NCI-H187 treated with DMSO at 0.1 percent for 48 hours (cell line): ENCODE measurements around the gene MEOX1.
"Not testable (repeated sequence)": the region's sequence is repeated elsewhere in the genome, so short reads cannot be mapped to it uniquely, and the experiment has no call there.

Experiments used
- DNase-seq: peaks from one replicate; lab custom pipeline; 2025; lab: John Stamatoyannopoulos, UW

MEOX1 gene

DNA sequence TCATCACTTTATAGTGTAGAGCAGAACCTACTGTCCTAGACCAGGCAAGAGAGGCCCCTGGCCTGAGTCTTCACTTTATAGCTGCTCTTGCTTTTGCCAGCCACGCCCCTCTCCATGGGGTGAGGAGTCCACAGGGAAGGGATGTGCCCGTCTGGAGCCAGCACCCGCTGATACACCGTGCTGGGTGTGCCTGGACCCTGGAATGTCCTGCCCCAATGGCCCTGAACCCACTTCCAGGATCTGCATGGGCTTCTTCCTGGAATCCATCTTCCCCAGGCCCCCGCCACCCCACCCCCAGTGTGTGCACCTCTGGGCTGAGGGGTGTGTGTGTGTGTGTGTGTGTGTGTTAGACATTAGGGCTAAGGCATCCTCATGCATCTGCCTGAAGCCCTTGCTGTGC is 44.9 kb downstream of the MEOX1 start:
- no peak for DNase-seq

DNA sequence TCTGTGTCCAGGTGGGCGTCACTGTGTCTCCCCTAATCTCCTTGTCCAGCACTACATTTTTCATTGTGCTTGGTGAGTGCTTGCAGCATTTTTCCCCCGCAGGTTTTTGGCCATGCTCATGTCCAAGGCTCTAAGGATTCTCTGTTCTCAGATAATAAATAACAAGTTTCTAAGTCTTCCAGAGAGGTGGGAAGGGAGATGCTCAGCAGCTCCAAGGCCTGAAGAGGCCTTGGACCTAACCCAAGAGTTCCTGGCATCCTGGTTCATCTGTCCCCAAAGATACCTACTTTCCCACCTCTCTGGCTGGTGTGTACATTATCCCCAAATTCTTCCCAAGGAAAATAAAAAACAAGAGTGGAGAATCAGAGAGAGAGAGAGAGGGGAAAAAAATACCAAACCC is 45.3 kb downstream of the MEOX1 start:
- DNase-seq, result no peak

DNA sequence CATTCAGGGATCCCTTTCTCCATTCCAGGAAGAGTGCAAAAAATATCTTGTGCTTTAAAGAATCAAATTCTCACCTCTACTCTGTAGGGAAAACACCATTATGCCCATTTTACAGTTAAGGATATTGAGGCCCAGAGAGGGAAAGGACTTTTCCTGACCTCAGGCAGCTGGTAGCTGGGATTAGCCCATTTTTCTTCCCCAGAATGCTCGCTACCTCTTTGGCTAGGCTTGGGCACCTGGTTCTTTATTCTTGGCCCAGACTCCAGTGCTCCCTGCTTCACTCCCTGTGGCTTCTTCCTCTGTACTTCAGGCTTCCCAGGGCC is 45.7 kb downstream of the MEOX1 start:
- no peak for DNase-seq

- DNase-seq, result no peak
Observed at GRCh38 chr17:43615330-43616028, 46.2 kb downstream of the MEOX1 start.

DNA sequence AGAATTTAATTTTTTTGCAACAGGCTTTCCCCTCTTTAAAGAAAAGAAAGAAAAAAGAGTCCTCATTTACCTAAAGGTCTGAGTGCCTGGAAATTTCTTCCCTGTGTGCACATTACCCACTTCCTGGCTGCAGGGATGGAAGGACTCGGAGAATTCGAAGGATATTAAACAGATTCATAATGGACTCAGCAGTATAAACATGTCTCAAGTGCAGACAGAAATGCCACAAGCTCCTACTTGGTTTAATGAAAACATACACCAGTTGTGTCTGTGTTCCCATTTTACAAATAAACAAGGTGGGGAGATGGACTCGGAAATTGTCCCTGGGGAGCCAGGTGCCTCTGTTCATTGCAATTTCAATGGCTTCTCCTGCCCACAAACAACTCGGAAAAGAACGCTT is 47.2 kb downstream of the MEOX1 start:
- peak; percentile 28 for DNase-seq

- DNase-seq, result no peak
Observed at GRCh38 chr17:43613917-43614316, 47.8 kb downstream of the MEOX1 start.

GRCh38 chr17:43612515-43612914 is 49.2 kb downstream of the MEOX1 start:
- no peak for DNase-seq

- DNase-seq, result no peak
Observed at GRCh38 chr17:43611230-43611969, 50.3 kb downstream of the MEOX1 start.

DNA sequence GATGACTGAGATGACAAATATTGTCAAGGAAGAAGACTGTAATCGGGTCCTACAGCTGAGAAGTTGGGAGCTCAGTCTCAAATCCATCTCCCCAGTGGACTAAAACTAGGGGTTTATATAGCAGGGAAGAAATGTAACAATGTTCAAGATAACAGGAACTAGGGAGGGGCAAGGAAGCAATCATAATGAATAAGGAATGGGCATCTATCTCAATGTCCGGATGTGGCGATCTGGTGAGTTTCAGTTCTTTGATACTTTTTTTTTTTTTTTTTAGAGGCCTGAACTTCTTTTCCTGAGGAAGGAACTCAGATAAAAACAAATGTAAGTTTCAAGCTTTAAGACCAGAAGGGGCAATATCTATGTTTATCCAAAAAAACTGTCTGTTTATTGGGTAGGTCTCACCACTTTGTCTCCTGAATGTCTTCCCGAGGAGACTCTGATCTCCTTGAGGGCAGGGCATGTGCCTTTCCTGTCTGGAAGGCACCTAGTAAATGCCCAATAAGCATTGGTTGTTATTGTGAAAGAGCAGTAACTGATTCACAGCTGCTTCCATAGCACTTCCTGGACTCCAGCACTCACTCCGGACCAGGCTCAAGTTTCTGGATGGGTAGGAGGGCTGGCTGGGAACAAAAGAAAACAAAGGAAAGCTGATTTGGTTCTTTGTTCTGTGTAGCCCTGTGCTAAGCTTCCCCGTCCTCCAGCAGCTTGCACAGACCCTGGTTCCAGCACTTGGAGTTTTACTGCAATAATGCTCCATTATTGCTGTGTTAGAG is 51.9 kb downstream of the MEOX1 start:
- no peak for DNase-seq

GRCh38 chr17:43608313-43608712 is 53.4 kb downstream of the MEOX1 start:
- no peak for DNase-seq

- no peak for DNase-seq
Observed at GRCh38 chr17:43604549-43604948, 57.2 kb downstream of the MEOX1 start.

DNA sequence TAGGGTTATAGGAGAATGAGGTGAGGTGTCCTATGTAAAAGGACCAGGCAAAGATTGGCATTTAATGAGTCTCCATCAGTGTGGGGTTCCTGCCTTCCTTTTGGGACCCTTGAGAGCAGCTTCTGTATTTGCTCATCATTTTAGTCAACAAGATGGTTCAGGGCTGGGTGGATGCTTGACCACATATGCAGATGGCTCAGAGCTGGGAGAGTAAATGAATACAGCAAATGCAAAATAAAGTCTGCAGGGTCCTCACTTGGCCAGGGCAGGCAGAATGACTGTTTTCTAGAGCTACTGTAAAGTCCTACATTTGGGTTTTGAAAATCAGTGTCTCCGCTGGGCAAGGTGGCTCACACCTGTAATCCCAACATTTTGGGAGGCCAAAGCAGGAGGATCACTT is 58.4 kb downstream of the MEOX1 start:
- no peak for DNase-seq

DNA sequence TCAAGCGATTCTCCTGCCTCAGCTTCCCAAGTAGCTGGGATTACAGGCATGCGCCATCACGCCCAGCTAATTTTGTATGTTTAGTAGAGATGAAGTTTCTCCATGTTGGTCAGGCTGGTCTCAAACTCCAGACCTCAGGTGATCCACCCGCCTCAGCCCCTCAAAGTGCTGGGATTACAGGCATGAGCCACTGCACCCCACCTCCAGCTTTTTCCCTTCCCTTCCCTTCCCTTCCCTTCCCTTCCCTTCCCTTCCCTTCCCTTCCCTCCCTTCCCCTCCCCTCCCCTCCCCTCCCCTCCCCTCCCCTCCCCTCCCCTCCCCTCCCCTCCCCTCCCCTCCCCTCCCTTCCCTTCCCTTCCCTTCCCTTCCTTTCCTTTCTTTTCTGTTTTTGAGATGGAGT is 59.2 kb downstream of the MEOX1 start:
- not testable (repeated sequence) for DNase-seq

DNA sequence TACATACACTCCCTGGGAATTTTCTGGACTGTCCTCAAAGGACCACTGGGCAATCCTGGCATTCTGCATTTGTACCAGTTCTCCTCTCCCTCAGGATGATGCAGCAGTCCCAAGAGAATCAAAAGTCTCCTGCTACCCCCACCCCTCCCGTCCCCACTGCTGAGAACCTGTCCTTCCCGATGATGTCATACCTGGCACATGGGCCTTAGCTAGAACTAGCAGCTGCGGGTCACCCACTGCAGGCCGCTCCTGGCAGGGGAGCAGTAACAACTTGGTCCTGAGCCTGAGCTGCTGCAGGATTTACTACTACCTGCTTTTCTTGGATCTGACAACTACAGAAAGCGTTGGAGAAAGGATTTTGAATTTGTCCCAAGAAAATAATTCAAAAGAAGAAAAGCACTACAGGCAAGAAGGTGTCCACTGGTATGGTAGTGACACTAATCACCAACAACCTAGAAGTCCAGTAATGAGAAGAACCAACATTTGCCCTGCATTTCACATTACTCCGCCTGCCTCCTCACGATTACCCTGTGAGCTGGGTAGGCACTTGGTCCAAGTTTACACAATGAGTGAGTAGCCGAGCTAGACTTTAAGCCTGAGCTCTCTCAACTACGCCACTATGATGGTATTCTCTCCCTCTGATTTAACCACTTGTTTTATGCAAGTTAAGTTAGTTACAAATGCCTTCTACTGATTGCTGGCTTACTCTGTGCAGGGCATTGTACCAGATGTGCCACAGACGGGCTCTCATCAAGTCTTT is 60.3 kb downstream of the MEOX1 start:
- no peak for DNase-seq

GRCh38 chr17:43599835-43600234 is 61.9 kb downstream of the MEOX1 start:
- DNase-seq, result no peak

DNA sequence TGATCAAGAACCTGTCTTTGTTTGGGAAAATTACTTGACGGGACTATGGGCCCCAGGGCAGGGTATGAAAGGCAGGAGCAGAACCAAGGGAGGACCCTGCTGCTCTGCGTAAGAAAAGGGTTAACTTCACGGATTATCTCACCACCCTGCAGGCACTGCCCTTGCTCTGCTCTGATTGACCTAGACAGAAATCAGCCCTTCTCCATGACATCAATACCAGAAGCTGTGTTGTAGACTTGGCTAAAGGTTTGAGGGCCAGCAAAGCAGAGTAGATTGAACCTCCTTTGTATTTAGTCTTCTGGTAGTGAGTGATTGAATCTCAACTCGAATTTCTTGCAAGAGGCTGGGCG is 62.7 kb downstream of the MEOX1 start:
- no peak for DNase-seq

- DNase-seq, result no peak
Observed at GRCh38 chr17:43598357-43599045, 63.2 kb downstream of the MEOX1 start.

DNA sequence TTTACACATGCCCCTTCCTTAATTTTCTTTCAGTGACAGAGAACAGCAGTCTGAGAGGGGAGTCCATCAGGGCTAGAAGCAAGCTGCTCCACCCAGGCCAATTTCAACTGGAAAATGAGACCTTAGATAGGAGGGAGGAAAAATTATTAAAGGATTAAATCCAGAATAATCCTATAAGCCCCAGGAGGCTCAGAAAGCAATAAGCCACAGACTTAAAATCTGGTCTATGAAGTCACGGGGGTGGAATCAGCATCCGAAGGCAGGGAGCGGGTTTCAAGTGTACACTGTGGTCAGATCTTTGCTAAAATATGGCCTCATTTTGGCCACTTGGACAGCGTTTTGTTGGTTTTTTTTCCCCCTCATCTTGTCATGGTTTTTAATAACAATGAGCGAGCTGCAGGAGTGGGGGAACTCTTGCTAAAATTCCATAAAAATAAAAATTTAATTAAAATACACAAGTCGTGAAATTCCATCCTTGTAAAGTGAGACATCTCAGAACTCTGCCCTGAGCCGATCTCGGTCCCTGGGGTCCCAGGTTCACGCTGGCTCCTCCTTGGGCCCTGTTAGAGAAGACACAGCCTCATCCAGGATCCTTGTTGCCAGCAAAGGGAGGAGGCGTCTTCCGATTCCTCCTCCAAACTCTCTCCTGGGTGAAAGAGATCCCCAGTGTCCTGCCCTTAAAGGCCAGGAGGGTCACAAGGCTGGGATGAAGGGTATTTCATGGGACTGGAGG is 63.9 kb downstream of the MEOX1 start:
- DNase-seq, result no peak

GRCh38 chr17:43595466-43595865 is 66.3 kb downstream of the MEOX1 start:
- no peak for DNase-seq

GRCh38 chr17:43591779-43592562 is 69.8 kb downstream of the MEOX1 start:
- no peak for DNase-seq
